WERI-Rb-1 (cell line): Measurements from ENCODE around the gene FGD3.

Experiments used
- DNase-seq: peaks from one replicate; pipeline ENCODE4 v3.0.0-alpha.2; 2020
- H3K27ac ChIP-seq: fragments of 250-450 bp; sonication (Bioruptor Pico); 2 replicates; pipeline ENCODE4 v1.5.1; 2020; ENCODE audit warnings: mild to moderate bottlenecking, moderate library complexity
- H3K27me3 ChIP-seq: fragments of 250-450 bp; sonication (Bioruptor Pico); 2 replicates; pipeline ENCODE4 v1.5.1; 2021; ENCODE audit warnings: mild to moderate bottlenecking, low read depth, moderate library complexity; ENCODE audit not compliant: insufficient read depth, severe bottlenecking
- H3K36me3 ChIP-seq: fragments of 250-450 bp; sonication (Bioruptor Pico); 2 replicates; pipeline ENCODE4 v1.5.1; 2020; ENCODE audit warnings: mild to moderate bottlenecking, moderate library complexity
- H3K4me3 ChIP-seq: 2 replicates; pipeline ENCODE4 v1.5.1; 2011; ENCODE audit warnings: low read depth, mild to moderate bottlenecking, control low read depth, low read length
- H3K9me3 ChIP-seq: fragments of 250-450 bp; sonication (Bioruptor Pico); 2 replicates; pipeline ENCODE4 v1.5.1; 2021; ENCODE audit warnings: mild to moderate bottlenecking, moderate library complexity; ENCODE audit not compliant: severe bottlenecking
- TF ChIP-seq, protein P1 (sequence below): IDR thresholded peaks from 2 replicates; pipeline ENCODE4 v1.5.1; 2011; ENCODE audit warnings: low read depth, mild to moderate bottlenecking, control low read depth, inconsistent platforms, low read length

FGD3 gene

DNA sequence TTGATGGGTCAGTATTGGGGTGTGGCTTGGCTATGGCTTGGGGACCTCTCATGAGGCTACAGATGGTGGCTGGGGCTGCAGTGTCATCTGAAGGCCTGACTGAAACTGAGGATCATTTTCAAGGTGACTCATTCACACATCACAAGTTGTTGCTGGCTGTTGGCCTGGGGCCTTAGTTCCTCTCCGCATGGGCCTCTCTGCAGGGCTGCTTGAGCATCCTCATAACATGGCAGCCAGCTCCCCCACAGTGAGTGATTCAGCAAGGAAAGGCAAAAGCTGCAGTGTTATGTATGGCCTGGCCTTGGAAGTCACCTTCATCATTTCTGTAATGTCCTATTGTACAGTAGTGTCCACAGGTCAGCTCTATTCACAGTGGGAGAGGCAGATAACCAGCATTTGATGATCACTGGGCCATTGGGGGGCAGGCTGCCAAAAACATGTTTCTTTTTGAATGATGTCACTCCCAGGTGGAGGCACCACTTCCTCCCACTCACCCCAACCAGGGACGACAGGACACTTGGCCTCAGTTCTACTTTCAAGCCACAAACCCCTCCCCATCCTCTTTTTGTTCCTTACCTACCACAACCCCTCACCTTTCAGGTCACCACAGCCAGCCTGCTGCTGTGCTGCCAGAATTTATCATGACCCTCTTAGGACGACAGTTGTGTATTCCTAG lies 14.4 kb downstream of the FGD3 start:
- TF ChIP-seq, protein P1, sequence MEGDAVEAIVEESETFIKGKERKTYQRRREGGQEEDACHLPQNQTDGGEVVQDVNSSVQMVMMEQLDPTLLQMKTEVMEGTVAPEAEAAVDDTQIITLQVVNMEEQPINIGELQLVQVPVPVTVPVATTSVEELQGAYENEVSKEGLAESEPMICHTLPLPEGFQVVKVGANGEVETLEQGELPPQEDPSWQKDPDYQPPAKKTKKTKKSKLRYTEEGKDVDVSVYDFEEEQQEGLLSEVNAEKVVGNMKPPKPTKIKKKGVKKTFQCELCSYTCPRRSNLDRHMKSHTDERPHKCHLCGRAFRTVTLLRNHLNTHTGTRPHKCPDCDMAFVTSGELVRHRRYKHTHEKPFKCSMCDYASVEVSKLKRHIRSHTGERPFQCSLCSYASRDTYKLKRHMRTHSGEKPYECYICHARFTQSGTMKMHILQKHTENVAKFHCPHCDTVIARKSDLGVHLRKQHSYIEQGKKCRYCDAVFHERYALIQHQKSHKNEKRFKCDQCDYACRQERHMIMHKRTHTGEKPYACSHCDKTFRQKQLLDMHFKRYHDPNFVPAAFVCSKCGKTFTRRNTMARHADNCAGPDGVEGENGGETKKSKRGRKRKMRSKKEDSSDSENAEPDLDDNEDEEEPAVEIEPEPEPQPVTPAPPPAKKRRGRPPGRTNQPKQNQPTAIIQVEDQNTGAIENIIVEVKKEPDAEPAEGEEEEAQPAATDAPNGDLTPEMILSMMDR, result no peak
- no peaks in the 10 kb centered on the region for H3K27me3 ChIP-seq
- no peak overlapping the region for H3K4me3 ChIP-seq
- H3K27ac ChIP-seq, result no peak overlapping the region
- no peaks in the 10 kb centered on the region for H3K36me3 ChIP-seq
- no peaks in the 10 kb centered on the region for H3K9me3 ChIP-seq
- DNase-seq, result no peak

DNA sequence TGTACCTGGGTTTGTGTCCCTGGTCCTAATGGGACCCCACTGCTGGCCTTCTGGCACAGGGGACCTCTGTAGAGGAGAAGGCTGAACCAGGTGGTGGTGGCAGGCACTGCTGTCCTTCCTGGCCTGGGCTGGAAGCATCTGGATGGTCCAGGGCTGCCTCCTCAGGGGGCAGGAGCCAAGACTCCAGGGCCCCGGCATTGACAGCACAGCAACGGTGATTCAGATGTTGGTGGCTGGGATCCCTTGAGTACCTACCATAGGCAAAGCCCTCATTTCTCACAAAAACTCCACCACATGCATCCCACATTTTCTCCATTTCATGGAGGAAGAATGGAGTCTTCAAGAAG lies 15.0 kb downstream of the FGD3 start:
- no peak overlapping the region for H3K4me3 ChIP-seq

DNA sequence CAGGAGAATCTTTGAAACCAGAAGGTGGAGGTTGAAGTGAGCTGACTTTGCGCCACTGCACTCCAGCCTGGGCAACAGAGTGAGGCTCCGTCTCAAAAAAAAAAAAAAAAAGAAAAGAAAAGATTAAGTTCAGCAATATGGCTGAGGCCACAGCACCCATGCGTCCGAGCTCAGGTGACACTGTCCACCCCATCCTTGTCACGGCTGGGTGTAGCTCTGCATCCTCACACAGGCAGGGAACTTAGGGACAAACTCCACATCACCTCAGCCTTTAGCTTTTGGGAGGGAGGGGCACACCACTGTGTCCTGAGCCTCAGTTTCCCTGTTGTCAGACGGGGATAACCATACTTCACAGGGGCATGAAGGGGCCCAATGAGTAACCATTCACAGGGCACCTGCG lies 15.5 kb downstream of the FGD3 start:
- TF ChIP-seq, protein P1, result no peak

More for the DNA sequence above, 15.0 kb downstream of the FGD3 start:
- H3K36me3 ChIP-seq, result no peaks in the 10 kb centered on the region
- TF ChIP-seq, protein P1, result no peak
- H3K9me3 ChIP-seq, result no peaks in the 10 kb centered on the region
- DNase-seq, result no peak
- no peaks in the 10 kb centered on the region for H3K27me3 ChIP-seq
- no peak overlapping the region for H3K27ac ChIP-seq

DNA sequence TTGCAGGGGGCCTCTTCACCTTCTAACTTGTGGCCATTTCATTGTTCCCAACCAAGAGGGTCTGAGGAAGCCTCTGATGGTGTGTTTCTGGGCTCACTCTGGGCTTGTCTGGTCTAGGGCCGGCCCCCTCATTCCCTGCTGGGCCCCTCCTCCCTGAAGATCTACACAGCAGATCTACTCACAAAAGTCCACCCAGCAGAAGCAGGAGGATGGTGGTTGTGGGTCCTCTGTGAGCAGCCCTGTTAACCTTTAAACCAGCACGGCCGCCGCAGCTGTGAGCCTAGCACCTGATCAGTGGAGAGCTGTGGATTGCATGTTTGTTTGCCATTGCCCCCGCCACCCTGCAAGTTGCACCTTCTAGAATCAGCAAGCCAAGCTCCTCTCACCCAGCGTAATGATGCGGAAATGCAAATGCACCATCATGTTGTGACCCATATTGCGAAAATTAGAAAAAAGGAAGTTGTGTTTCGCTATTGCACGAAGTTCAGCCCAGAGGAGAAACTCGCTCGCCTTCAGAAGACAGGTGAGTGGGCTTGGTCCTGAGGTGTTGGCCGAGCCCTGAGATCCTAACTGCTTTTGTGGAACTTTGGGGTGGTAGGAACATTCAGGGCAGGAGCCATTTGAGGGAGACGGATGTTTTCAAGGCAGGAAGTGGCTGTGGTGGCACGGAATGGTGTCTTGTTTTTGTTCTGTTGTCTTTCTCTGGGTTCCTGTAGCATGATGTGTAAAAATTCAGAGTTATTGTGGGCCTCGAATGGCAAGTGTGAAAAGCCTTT lies 16.7 kb downstream of the FGD3 start:
- no peak overlapping the region for H3K4me3 ChIP-seq
- H3K9me3 ChIP-seq, result no peaks in the 10 kb centered on the region
- H3K36me3 ChIP-seq, result no peaks in the 10 kb centered on the region
- TF ChIP-seq, protein P1, result no peak
- no peaks in the 10 kb centered on the region for H3K27me3 ChIP-seq
- DNase-seq, result no peak
- no peak overlapping the region for H3K27ac ChIP-seq

More for the DNA sequence above, 15.5 kb downstream of the FGD3 start:
- no peak for DNase-seq
- Histone ChIP-seq H3K36me3 (no peaks in the 10 kb centered on the region), H3K4me3 (no peak overlapping the region), H3K27ac (no peak overlapping the region), H3K9me3 (no peaks in the 10 kb centered on the region), H3K27me3 (no peaks in the 10 kb centered on the region)

DNA sequence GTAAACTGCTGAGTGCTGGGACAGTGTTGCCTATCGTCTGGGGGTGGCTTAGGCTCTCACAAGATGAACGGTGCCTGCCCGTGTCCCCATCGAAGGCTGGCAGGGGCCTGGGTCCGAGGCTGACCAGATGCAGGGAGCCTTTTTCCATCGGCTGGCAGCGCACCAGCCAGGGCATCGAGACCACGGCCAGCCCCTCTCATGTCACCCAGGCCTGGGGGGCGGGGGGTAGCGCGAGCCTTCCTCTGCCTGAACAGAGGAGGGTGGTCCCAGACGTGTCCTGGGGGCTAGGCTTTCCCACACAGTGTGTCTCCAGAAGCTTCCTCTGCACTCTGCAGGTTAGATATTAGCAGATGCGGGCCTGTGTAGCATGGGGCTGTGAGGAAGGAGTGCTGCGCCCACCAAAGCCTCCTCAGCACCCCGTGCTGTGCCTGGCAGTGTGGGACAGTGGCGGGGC lies 17.3 kb downstream of the FGD3 start:
- H3K36me3 ChIP-seq, result no peaks in the 10 kb centered on the region
- TF ChIP-seq, protein P1, result no peak
- H3K9me3 ChIP-seq, result no peaks in the 10 kb centered on the region
- DNase-seq, result no peak
- H3K27me3 ChIP-seq, result no peaks in the 10 kb centered on the region
- H3K4me3 ChIP-seq, result no peak overlapping the region
- H3K27ac ChIP-seq, result no peak overlapping the region
